KOPT-K1 (cell line): ENCODE measurements around the gene MAFG.

Source experiments
- H3K27ac ChIP-seq: fragments of 200-600 bp; sonication (generic); 2 replicates; pipeline ENCODE4 v1.5.1; 2016; ENCODE audit warnings: antibody characterized with exemption, mild to moderate bottlenecking, low read depth, low read length; ENCODE audit not compliant: poor library complexity, severe bottlenecking
- H3K36me3 ChIP-seq: fragments of 200-600 bp; sonication (generic); 2 replicates; pipeline ENCODE4 v1.5.1; 2017; ENCODE audit warnings: antibody characterized with exemption, mild to moderate bottlenecking, low read length, moderate library complexity; ENCODE audit not compliant: insufficient read depth
- H3K9me3 ChIP-seq: fragments of 200-600 bp; sonication (generic); 2 replicates; pipeline ENCODE4 v1.5.1; 2017; ENCODE audit warnings: antibody characterized with exemption, low read length, mild to moderate bottlenecking; ENCODE audit not compliant: insufficient read depth, poor library complexity, severe bottlenecking

Gene MAFG

GRCh38 chr17:81951785-81952684 lies 24.5 kb upstream of the MAFG start:
- H3K36me3 ChIP-seq: no peaks in the 10 kb centered on the region
- H3K9me3 ChIP-seq: no peaks in the 10 kb centered on the region
- H3K27ac ChIP-seq: no peak overlapping the region

GRCh38 chr17:81950501-81950900 lies 23.0 kb upstream of the MAFG start:
- no peaks in the 10 kb centered on the region for H3K36me3 ChIP-seq
- no peaks in the 10 kb centered on the region for H3K9me3 ChIP-seq
- H3K27ac ChIP-seq: no peak overlapping the region

GRCh38 chr17:81948635-81949378 lies 21.3 kb upstream of the MAFG start:
- H3K27ac ChIP-seq: no peak overlapping the region
- H3K36me3 ChIP-seq: no peaks in the 10 kb centered on the region
- no peaks in the 10 kb centered on the region for H3K9me3 ChIP-seq

GRCh38 chr17:81947189-81947588 lies 19.7 kb upstream of the MAFG start, which contains the start of gene MYADML2:
Gene MYADML2 (minus strand): TSS chr17:81947233. CDS start chr17:81941741, 5,492 bp downstream.
- H3K36me3 ChIP-seq: no peaks in the 10 kb centered on the region
- H3K27ac ChIP-seq: no peak within 1 kb of the TSS
- no peaks in the 10 kb centered on the region for H3K9me3 ChIP-seq

- no peaks in the 10 kb centered on the region for H3K9me3 ChIP-seq
- no peak overlapping the region for H3K27ac ChIP-seq
- H3K36me3 ChIP-seq: no peaks in the 10 kb centered on the region
Observed at GRCh38 chr17:81944858-81945257, 17.3 kb upstream of the MAFG start.

DNA sequence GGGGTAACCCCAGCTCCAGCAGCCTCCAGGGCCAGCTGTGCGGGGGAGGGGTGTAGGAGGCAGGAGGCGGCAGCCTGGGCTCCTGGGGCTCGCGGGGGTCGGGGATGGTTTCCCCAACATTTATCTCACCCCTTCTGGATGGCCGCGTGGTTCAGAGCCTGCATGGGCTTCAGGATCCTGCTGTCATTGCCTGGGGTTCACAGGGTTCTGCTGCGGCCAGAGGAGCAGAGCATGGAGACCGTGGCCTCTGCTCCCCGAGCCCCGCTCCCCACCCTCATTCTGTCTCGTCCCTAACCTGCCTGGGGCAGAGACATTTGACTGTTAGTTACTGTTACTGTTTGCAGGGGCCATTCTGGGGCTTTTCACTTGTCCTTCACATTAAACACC lies 14.6 kb upstream of the MAFG start:
- no peaks in the 10 kb centered on the region for H3K9me3 ChIP-seq
- H3K27ac ChIP-seq: no peak overlapping the region
- H3K36me3 ChIP-seq: no peaks in the 10 kb centered on the region

GRCh38 chr17:81941484-81942166 lies 14.1 kb upstream of the MAFG start:
- Histone ChIP-seq H3K27ac (no peak overlapping the region), H3K9me3 (no peaks in the 10 kb centered on the region), H3K36me3 (no peaks in the 10 kb centered on the region)

- H3K36me3 ChIP-seq: no peaks in the 10 kb centered on the region
- no peaks in the 10 kb centered on the region for H3K9me3 ChIP-seq
- no peak overlapping the region for H3K27ac ChIP-seq
Observed at GRCh38 chr17:81940538-81941483, 13.3 kb upstream of the MAFG start.

DNA sequence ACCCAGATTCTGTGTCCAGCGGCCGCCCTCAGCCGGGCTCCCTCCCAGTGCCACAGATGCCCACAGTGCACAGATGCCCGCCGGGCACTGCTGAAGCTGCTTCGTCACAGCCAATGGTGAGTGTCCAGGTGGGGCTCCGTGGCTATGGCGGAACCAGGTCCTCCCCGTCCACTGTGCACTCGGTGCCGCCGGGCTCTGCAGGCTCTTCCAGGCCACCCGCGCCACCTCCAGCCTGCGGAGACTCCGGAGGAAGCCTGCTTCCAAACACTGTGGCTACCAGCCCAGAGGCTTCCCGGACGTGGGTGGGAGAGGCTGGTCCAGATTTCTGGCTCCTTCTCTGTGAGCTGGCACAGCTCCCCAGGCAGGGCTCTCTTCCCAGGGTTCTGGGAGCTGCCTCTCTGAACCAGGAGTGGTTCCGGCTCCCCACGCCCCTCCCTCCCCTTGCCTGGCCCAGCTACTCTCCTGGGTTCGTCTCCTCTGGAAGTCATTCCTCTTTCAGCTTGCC lies 12.4 kb upstream of the MAFG start:
- no peaks in the 10 kb centered on the region for H3K9me3 ChIP-seq
- H3K36me3 ChIP-seq: no peaks in the 10 kb centered on the region
- no peak overlapping the region for H3K27ac ChIP-seq

GRCh38 chr17:81939218-81939617 lies 11.7 kb upstream of the MAFG start:
- H3K9me3 ChIP-seq: no peaks in the 10 kb centered on the region
- no peak overlapping the region for H3K27ac ChIP-seq
- no peaks in the 10 kb centered on the region for H3K36me3 ChIP-seq

DNA sequence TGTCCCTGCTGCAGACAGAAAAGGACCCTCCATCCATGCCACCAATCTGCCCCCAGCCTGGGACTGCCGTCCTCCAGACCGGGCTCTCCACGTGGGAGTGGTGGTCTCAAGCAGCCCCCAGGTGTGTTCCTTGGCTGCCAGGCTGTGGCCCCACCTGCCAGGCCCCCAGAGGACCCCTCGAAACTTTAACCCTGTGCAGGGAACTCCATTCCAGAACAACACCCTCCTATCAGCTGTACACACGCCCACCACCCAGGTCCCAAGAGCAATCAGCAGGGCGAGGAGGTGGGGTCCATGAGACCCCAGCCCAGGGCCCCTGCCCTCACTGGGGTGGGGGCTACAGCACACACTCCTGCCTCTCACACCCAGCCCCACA lies 8.2 kb upstream of the MAFG start:
- H3K9me3 ChIP-seq: no peaks in the 10 kb centered on the region
- H3K27ac ChIP-seq: no peak overlapping the region
- no peaks in the 10 kb centered on the region for H3K36me3 ChIP-seq

GRCh38 chr17:81934850-81935708 lies 7.5 kb upstream of the MAFG start:
- no peaks in the 10 kb centered on the region for H3K9me3 ChIP-seq

GRCh38 chr17:81934098-81934757 lies 6.7 kb upstream of the MAFG start:
- Histone ChIP-seq H3K27ac (no peak overlapping the region), H3K36me3 (no peaks in the 10 kb centered on the region), H3K9me3 (no peaks in the 10 kb centered on the region)

More at GRCh38 chr17:81934850-81935708, 7.5 kb upstream of the MAFG start:
- Histone ChIP-seq H3K27ac (no peak overlapping the region), H3K36me3 (no peaks in the 10 kb centered on the region)
